Stimulated activated CD4-positive, alpha-beta T cell treated with anti-CD3 and anti-CD28 coated beads, Interleukin-2, amount 100 ng/mL, for 4 hours (primary cell): ENCODE data around the gene TMEM126B.
A peak's percentile ranks its signal among the peaks of the same experiment; 100 is the strongest.
"Not testable (repeated sequence)": the region's sequence is repeated elsewhere in the genome, so short reads cannot be mapped to it uniquely, and the experiment has no call there.

Source experiments
- DNase-seq: peaks from one replicate; pipeline ENCODE4 v3.0.0-alpha.2; 2020; ENCODE audit warnings: low read depth

The TMEM126B gene

GRCh38 chr11:85647604-85648299 is 19.4 kb downstream of the TMEM126B start, which contains the start of gene TMEM126A:
Gene TMEM126A (plus strand): TSS chr11:85647967. CDS start chr11:85650256, 2,289 bp downstream.
- peak; percentile 88 for DNase-seq

GRCh38 chr11:85651118-85651517 is 22.7 kb downstream of the TMEM126B start:
- no peak for DNase-seq

DNA sequence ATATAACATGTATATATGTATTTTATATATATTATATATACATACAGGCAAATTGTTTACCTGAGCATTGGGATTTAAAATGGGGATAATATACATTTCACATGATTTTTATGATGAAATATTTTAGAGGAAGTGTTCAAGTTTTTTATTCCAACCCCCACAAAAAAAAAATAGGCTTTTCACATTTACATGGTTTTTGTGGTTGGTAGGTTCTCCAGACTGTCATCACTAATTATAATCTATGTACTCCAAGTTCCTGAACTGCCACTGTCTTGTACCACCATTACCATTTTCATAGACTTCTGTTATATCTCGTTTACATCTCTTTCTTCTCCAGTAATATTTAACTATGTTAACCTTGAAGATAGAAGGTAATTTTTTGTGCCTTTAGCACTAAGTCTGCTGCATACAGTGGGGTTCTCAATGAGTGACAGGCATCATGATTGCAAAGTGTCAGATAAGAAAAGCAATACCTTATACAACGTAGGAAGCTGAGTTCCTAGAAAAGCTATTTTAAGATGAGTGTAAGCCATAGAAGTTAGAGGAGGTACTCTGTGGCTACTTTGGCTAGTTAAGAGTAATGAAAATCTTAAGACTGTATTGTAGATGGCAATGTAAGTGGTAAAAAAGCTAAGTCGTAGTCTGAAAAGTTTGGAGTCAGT is 24.5 kb downstream of the TMEM126B start:
- DNase-seq, result no peak

DNA sequence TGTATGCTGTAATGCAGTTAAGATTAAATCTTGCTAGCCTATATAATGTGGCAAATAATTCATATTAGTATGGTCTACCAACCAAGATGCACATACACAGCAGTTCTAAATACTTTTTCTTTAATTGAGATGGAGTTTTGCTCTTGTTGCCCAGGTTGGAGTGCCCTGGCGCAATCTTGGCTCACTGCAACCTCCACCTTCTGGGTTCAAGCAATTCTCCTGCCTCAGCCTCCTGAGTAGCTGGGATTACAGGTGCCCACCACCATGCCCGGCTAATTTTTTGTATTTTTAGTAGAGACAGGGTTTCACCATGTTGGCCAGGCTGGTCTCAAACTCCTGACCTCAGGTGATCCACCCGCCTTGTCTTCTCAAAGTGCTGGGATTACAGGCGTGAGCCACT is 25.9 kb downstream of the TMEM126B start:
- not testable (repeated sequence) for DNase-seq

GRCh38 chr11:85656777-85657176 is 28.4 kb downstream of the TMEM126B start:
- DNase-seq, result no peak

GRCh38 chr11:85658180-85658579 is 29.8 kb downstream of the TMEM126B start:
- DNase-seq, result no peak

- no peak for DNase-seq
These were observed 33.7 kb downstream of the TMEM126B start for GRCh38 chr11:85661972-85662664.

DNA sequence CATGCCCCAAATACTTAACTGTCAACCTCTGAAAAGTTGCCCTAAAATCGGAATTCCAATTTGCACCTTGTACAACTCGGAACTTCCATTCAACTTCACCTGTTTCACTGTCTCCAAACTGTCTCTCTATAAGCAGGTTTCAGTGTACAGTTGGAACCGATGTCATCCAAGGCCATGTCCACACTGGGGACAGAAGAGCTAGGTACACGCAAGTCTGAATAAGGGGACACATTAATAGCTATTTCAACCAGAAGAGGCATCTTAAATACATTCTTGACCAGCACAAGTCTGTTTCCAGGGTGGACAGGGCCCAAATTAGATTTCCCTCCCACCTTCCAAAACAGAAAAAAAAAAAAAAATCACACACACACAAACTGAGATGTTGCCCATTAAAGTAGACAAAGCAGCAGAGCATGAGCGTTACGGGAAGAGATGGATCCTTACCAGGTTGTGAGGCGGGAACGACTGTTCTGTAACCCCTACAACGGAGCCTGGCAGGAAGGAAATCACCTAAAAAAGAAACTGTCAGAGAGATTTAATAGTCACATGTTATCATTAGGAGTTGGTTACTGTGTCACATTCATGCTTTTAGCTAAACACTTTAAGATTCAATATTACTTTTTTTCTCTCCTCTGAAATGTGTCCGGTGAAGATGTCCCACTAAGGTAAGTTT is 34.8 kb downstream of the TMEM126B start:
- no peak for DNase-seq

DNA sequence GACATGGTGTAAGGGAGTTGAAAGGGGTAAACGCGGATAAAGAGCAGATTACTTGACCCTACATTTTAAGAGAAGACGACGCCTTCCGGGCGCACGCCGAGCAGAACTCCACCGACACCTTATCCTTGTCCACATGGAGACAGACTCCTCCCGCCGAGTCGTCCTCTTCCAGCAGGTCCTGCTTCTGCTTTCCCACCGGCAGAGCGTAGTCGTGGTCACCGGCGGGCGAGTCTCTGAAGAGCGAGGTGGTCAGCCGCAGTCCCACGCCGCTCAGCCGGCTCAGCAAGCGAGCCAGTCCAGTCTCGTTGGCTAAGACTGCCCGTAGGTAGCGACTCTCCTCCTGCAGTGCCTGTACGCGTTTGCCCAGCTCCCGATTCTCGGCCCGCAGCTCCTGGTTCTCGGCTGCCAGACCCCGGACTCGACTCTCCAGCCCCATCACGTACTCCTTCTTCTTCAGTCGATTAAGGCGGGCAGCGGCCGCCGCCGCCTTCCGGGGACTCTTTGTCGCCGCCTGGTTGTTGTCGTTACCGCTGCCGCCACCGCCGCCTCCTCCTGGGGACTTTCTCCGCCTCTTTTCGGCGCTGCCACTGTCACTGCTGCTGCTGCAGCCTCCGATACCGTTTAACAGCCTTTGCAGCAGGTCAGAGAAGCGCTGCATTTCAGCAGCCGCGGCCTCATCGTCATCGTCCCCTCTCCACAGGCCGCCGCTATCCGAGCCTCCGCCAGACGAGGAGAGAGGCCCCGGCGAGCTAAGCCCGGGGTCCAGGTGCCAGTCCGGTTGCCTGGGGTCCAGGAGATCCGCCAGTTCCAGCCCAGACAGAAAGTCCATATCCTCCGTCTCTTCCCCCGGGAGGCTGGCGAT is 35.6 kb downstream of the TMEM126B start:
- DNase-seq, result peak; percentile 84

- DNase-seq, result peak; percentile 89
These were observed 36.5 kb downstream of the TMEM126B start, which contains the start of gene CREBZF for GRCh38 chr11:85664615-85665481. Gene CREBZF (minus strand): TSS chr11:85665129. CDS start chr11:85664875, 254 bp downstream.

- DNase-seq, result no peak
These were observed 37.3 kb downstream of the TMEM126B start for GRCh38 chr11:85665733-85666132.

DNA sequence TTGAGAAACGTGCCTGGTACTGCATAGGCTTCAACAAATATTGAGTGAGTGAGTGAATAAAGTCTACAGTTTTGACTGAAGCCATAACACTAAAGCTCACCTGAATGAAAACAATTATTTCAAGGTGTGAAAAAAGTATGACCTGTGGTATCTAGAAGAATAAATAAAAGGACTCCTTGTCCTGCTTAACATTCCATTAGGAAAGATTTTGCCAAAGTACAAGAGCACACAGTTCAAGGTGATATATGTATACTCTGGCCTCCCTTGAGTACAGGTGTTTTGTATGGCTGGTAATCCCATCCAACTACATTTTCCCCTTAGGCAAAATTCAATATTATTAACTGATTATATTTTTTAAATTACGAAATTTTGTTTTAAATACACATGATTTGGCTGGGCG is 38.3 kb downstream of the TMEM126B start:
- no peak for DNase-seq

GRCh38 chr11:85668157-85668556 is 39.8 kb downstream of the TMEM126B start:
- no peak for DNase-seq

DNA sequence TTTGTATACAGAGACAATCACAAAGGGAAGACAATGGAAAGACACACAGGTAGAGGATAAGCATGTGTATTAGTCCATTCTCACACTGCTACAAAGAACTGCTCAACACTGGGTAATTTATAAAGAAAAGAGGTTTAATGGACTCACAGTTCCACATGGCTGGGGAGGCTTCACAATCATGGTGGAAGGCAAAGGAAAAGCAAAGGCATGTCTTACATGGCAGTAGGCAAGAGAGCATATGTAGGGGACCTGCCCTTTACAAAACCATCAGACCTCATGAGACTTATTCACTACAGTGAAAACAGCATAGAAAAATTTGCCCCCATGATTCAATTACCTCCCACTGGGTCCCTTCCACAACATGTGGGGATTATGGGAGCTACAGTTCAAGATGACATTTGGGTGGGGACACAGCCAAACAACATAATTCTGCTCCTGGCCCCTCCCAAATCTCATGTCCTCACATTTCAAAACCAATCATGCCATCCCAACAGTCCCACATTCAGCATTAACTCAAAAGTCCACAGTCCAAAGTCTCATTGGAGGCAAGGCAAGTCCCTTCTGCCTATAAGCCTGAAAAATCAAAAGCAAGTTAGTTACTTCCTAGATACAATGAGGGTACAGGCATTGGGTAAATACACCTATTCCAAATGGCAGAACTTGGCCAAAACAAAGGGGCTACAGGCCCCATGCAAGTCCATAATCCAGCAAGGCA is 42.7 kb downstream of the TMEM126B start:
- DNase-seq, result not testable (repeated sequence)

DNA sequence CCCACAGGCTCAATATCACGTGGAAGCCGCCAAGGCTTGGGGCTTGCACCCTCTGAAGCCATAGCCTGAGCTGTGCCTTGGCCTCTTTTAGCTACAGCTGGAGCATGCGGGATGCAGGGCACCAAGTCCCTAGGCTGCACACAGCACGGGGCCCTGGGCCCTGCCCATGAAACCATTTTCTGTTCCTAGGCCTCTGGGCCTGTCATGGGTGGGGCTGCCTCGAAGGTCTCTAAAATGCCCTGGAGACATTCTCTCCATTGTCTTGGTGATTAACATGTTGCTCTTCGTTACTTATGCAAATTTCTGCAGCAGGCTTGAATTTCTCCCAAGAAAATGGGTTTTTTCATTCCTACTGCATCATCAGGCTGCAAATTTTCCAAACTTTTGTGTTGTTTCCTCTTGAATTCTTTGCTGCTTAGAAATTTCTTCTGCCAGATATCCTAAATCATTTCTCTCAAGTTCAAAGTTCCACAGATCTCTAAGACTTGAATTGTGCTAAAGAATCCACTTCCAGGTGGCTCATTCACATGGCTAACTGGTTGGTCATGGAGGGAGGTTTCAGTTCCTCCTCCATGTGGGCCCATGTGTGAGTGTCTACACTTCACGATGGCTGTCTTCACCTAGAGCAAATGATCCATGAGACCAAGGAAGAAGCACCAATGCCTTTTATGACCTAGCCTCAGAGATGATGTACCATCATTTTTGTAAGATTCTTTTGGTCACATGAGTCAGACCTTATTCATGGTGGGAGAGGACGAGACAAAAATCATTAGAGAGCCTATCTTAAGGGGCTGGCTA is 43.9 kb downstream of the TMEM126B start:
- DNase-seq, result no peak

DNA sequence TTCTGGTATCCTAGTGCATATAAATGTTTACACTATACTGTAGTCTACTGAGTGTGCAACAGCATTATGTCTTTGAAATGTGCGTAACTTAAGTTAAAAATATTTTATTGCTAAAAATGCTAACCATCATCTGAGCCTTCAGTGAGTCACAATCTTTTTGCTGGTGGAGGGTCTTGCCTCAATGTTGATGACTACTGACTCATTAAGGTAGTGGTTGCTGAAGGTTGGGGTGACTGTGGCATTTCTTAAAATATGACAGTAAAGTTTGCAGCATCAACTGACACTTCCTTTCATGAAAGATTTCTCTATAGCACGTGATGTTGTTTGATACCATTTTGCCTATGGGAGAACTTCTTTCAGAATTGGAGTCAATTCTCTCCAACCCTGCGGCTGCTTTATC is 45.0 kb downstream of the TMEM126B start:
- no peak for DNase-seq

DNA sequence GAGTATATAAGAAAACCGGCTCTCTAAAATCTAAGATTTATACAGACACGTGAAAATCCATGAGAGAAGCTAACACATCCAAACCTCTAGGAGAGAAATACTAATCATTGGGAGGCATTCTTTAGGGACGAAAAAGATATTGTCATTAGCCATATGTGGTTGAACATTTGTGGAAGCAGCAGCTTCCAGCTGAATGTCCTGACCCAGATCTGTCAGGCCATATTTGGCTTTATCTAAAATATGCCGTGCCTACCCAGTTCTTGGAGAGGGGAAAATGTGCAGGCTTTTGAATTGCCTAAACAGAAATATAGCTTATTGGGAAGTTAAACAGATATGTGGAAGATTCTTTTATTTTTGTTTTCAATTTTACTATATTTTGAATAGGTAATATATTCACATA is 51.2 kb downstream of the TMEM126B start:
- DNase-seq, result no peak

- DNase-seq, result no peak
These were observed 52.5 kb downstream of the TMEM126B start for GRCh38 chr11:85680897-85681296.
